Activated CD4-positive, alpha-beta T cell treated with anti-CD3 and anti-CD28 coated beads, Interleukin-2, Interleukin-4, amounts not matched to agents 100 ng/mL and 50 ng/mL, durations not matched to agents 16 hours and 8 hours (primary cell): ENCODE results near the gene HOXB2.

Experiments
- DNase-seq: peaks from one replicate; pipeline ENCODE4 v3.0.0-alpha.2; 2020; ENCODE audit warnings: low spot score

Gene HOXB2

DNA sequence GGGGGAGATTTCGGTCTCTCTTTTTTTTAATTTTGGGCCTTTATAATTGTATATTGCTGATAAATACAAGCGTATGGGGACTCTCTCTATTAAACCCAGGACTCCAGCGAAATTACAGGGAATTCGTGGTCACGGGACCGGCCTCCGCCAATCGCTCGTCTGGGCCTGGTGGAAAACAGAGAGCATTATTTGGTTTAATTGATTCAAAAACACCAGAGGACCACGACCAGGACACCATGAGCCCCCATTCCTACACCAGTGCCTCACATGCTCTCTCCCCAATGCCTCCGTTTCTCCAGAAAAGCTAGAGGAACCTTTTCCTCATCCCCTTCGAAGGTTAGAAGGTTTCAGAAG lies at the start of gene HOXB2:
Gene HOXB2 (minus strand): TSS at position 88 of the 354 bp plus-strand sequence. CDS start 198 bp downstream, outside the sequence.
- no peak for DNase-seq

DNA sequence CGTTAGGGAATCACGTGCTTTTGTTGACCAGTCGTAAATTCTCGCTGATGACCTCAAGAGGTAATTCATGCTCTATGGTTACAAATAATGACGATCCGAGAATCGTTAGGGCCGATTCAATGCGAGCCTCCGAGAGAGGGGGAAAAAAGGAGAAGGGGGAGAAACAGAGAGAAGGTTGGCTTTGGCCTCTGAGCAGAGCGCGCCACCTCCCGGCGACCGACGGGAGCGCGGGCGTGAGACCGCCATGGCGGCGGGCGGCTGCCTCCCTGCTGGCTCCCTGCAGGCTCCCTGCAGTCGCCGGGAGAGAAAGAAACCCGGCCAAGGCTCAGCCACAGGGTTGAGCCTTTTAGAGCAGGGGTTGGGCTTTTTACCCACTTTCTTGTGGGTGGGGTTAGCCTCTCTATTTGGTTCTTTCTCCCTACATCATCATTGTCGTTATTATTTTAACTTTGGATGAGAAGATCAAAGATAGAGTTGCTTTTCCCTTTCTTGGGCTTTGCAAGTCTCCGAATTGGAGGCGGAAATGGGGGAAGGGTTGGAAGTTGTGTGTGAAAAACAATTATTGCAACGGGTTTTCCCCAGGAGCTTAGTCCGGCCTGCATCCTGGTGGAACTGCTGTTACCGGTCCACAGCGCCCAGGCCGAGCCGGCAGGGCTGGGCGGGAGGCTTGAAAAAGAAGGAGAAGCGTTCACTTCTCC lies 49.1 kb upstream of the HOXB2 start:
- DNase-seq, result peak; percentile 83

DNA sequence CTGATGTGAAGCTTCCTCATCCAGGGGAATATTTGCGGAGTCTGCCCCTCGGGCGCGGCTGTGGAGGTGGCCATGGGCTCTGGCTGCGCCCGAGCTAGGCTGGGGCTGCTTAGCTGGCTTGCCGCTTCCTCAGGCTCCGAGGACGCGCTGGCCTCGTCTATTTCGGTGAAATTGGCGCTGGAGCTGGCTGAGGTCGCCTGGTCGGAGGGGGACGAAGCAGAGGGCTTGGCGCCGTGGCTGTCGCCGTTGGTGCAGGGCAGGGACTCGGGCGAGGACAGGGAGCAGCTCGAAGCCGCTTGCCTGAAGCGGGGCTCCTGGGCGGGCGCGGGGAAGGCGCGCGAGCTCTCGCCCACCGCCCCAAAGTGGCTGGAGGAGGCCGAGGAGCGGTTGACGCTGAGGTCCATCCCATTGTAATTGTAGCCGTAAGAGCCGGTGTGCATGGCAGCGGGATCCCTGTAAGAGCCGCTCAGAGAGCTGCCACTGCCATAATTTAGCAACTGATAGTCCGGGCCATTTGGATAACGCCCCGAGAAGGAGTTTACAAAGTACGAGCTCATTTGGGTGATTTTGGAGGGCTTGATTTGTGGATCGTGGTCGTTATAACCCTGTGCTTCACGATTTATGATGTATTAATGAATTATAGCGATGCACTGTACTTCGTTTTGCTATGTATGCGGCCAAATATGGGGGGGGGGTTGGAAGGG lies 48.4 kb upstream of the HOXB2 start, which contains the start of gene HOXB5:
Gene HOXB5 (minus strand): TSS at position 654 of the 704 bp plus-strand sequence. CDS start 97 bp downstream, at position 557.
- no peak for DNase-seq

DNA sequence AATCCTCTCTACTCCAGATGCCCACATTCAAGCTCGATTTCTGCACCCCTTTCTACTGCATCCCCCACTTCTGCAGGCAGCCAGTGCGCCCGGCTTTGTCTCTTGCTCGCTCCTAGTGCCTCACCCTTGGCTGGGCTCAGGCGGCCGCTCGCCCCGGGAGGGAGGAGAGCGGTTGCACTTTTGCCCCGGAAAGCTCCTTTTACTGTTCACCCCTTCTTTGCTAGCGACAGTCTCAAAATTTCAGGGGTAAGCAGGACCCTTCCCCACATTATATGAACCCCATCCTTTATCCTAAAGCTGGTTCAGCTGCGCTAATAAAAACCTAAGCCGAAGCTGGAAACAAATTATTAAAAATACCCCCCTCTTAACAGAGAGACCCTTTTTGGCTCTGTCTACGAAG lies 47.7 kb upstream of the HOXB2 start:
- no peak for DNase-seq

DNA sequence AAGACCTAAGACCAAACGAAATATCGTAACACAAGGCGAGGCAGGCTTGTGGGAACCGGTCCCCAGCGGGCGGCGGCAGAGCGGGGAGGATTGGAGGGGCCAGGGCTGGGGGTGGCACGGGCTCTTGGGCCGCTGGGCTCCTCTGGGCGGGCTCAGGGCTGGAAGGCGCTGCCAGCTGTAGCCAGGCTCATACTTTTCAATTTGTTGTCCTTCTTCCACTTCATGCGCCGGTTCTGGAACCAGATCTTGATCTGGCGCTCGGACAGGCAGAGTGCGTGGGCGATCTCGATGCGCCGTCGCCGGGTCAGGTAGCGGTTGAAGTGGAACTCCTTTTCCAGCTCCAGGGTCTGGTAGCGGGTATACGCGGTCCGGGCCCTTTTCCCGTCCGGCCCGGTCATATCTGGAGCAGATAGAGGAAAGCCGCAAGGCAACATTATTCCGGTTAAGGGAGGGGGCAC lies 47.2 kb upstream of the HOXB2 start:
- no peak for DNase-seq

DNA sequence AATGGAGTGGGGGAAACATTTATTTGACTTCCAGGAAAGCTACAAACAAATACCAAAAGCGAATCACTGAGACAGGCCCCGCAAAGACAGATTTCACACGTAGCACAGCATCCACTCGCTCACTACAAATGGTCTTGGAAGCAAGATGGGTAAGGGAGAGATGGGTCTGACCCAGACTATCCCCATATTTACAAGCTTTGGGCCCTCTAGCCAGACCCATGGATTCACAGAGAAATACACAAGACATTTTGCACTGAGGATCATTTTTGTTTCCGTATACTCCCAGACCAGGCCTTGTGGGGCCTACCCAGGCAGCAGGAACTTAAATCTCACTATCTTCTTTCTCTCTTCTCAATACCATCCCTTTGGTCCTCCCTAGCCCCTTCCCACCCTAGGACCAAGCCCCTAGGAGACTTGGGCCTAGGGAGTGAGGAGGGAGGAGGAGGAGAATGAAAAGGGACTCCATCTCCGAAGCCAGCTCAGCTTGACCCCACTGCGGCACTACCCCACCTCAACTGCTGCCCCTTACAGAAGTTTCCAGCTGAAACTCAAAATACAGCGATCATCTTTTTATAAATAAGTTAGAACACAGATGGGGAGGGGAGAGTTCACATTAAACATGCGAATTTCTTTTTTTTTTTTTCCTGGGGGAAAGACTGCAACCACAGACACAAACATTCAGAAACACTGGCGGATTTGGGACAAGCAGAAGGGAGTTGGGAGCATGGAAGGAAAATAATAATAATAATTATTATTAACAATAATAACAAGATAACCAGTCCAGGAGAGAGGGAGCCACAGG lies 46.5 kb upstream of the HOXB2 start:
- DNase-seq, result no peak

DNA sequence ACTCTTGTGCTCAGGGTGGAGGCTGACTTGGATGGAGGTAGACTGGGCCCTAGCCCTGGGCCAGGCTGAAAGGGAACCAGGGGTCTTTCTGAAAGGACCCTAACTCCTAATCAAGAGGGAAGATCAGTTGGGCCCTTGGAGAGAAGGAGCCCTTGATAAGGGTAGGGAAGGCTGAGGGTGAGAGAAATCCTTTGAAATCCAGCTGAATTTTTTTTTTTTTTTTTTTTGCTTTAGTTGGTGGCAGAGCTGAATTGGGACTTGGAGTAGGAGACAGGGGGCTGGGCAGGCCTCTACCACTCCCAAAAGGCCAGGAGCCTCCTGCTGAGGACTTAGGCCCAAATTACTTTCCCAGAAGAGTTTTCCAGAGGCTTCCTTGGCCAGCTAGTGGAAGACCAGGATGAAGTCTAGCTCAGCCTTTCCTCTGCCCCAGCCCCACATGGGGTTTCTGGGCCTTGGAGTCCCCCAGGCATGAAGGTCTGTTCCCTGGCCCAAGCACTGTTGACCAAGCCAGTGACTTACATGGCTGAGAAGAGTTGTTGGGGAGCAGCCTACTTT lies 45.8 kb upstream of the HOXB2 start:
- DNase-seq, result no peak

DNA sequence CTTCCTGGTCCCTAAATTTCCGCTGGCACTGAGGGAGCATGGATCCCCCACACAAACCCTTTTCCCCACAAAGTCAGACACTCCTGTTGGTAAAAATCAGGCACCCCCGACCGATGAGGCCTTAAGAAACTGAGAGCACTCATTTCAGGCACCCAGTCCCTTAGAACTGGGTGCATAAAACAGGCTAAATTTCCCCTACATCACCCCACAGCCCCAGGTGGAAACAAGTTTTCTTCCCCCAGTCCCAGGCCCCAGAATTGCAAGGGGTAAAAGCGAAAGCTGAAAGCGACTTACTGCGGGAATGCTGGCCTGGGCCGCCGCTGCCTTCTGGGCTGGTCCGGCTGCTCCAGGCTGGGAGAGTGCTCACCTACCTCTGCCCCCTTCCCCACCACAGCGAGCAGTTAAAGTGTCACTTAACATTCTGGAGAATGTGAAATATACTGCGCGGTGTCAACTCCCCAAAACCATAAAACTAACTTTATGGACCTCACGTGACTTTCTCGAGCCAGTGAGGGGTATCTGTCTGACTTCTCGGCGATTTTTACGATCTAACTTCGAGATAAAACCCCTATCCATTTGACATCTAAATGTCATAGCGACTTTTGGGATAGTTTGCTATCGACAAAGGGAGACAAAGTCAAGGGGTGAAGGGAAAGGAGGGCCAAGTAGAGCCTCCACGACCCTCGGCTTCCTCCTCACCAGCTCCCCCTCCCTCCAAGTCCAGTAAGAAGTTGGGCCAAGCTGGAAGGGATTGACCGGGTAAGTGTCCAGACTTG lies 45.1 kb upstream of the HOXB2 start, which contains the start of gene HOXB3:
Gene HOXB3 (minus strand): TSS at position 411 of the 776 bp plus-strand sequence. CDS start 37,767 bp downstream, outside the sequence.
- DNase-seq, result no peak

DNA sequence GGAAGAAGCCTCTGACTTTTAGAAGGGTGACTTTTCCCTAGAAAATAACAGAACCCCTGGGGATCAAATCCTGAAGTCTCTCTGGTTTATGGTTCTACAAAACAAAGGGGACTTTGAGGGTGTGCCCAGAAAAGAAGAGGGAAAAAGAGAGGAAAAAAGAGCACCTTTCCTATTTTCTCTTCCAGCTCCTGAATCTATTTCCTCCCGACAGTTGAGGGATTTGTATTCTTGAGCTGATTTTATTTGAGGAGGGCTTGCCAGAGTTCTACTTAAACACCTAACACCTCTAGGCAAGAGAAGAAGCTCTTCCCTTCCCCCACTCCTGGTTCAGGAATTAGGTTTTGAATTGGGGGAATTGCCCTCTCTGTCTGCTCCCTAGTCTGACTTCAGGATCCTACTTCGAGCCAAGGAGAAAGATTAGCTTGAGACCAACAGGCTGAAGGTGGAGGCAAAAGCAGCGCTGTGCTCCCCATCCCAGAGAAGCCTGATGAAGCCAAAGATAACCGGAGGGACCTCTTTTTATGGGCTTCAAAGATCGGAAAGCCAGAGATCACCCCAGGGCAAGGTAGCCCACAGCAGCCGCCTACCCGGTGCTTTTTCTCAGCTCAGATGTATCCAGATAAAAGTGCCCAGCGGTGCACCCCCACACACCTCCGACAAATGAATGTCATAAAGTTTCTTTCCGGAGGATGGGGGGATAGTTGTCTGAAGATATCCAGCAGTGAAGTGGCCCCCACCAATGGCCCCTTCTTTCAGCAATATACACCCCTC lies 44.3 kb upstream of the HOXB2 start:
- DNase-seq, result no peak

DNA sequence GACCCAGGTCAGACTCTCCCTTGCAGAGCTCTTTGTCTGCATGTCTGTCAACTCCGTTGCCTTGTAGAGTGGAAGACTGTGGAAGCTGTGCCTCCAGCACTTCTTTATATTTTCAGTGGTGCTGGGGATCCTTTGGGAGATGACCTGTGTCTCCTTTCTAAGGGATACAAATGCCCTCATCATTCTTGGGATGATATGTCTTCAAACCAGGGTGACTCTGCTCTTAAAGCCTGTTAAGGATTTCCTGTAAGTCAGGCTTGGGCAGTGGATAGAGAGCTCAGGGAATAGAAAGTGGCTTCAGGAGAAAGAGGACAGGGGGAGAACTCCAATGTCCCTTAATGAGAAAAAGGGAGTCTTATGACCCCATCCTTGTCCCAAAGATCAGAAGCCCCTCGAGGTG lies 43.6 kb upstream of the HOXB2 start:
- DNase-seq, result no peak

DNA sequence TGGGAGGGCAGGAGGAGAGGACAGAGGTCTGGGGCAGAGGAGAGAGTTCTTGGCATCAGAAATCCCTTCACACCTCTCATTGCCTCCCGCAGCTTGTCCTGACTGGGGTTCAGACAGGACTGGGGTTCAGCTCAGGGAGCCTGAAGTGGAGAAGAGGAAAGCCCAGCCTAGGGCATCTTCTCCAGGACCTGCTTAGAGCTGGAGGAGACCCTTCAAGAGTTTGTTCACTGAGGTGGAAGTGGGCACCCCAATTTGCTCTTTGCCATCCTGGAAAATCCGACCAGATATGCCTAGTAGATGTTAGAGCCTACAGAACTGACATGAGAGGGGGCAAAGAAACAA lies 43.1 kb upstream of the HOXB2 start:
- DNase-seq, result no peak

DNA sequence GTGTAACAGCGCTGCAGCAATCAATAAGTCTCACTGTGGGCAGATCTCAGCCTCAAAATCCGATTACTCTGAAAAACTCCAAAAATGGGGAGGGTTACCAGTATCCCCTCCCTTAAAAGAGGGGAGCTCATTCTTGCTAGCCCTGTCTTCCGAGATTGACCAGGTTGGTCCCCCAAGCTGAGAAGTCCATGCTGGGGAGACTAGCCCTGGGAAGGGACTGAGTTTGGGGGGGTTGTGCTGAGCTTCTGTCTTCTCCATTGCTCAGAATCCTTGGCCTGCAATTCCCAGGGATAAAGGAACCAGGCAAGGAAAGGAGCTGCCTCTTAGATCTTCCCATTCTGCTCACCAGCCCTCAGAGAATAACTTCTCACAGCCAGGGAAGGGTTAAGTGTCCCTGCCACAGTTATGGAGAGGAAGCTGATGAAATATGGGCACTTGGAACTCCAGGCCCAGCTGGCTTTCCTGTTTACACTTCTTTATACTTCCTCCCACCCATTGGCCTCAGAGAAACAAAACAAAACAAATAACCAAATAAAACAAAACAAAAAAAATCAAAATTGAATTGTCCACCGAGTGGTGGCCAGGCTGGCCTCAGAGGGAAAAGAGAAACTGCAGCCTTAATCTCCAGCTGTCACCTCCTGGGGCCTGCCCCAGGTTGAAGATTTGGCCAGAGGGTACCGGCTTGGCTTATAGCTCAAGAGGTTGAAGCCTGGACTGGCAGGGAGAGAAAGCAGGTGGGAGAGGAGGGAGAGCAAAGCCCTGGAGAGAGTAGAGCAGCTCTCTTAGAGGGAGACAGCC lies 42.6 kb upstream of the HOXB2 start:
- DNase-seq, result no peak

DNA sequence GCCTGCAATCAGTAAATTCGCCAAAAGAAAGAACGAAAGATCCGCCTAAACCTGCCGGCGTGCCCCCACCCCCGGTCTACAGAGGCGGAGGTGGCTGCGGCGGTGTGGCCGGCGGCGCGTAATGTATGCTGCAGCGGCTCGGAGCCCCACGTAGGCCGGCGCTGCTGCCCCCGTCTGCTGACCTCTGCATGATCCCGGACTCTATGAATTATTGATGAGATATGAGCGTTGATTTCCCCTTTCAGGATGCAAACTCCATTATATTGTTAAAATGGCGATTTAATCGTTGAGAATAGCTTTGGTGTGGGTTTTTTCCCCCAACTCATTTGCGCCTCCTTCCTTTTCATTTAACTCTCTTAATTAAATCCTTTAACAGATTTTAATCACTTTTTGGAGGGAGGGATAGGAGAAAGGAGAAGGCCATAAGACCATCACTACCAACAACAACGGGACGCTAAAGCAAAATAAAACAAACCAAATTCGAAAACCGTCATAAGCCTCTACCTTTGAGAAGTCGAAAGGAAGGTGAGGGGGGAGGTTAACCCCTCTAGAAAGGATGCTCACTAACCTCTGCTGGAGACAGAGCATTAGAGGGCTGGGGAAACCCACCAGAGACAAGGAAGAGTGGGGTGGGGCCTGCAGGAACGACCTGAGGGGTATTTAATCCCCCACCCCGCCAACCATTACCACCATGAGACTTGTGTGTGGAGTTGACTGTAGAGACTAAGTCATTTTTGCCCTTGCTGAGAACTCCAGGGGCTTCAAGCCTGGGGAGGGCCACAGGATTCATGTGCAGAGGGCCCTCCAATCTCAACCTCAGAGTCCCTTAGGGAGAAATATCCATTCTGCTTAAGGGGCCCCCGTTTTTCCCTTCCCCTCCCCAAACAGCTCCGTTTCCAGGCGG lies 41.7 kb upstream of the HOXB2 start:
- DNase-seq, result no peak

DNA sequence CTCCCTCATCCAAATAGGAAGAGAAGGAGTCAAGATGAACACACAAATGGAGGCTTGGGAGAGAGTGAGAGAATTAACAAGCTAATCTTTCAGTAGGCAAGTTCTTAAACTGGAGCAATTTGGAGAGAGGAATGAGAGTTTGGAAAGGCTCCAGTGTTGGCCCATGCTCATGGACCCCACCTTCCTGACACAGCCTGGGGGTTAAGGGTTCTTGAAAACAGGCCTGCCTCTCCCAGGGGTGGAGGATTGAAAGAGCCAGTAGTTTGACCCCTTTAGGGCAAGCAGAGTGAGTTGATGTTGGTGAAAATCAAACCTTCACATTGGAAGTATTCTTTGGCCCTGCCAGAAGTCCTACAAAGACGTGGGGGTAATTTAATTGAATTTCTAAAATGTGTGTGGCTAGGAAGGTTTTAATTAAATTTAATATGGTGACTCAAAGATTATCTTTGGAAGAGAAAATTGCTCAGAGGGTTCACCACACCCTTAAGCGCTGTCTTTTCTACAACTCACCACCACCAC lies 39.4 kb upstream of the HOXB2 start:
- no peak for DNase-seq

DNA sequence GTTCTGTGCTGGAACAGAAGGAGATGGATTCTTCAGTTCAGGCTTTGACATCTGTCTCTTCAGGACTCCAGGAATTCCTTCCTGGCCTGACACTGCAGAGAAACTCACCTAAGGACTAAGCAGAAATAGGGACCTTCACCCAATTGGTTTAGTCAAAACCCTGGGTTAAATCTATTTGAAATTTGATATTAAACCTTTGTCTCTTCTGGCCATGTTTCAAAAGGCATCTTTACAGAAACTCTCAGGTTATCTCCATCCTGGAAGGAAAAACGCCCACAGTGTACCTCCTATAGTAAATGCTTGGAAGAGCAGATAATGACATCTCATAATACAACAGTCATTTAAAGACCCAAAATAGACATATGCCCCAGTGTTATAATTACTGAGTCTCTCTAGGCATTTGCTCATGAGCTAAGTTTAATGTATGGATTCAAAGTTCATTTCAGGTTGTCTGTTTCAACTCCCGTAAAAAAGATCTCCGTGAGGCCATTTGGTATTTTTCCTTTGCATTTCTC lies 38.9 kb upstream of the HOXB2 start:
- DNase-seq, result no peak

DNA sequence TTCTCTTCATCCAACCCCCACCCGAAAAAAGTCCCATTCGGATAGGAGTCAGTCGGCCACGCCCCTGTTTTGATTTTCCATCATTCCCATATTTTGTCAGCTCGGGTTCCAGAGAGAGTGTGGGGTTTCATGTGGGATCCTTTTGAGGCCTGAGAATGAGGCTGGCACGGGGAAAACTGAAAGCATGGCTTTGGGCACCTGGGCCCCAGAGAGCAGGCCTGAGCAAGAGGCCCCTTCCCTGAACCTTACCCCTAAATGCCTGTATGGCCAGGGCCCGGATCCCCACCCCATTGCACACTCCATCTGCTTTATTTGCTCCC lies 37.8 kb upstream of the HOXB2 start:
- DNase-seq, result no peak

DNA sequence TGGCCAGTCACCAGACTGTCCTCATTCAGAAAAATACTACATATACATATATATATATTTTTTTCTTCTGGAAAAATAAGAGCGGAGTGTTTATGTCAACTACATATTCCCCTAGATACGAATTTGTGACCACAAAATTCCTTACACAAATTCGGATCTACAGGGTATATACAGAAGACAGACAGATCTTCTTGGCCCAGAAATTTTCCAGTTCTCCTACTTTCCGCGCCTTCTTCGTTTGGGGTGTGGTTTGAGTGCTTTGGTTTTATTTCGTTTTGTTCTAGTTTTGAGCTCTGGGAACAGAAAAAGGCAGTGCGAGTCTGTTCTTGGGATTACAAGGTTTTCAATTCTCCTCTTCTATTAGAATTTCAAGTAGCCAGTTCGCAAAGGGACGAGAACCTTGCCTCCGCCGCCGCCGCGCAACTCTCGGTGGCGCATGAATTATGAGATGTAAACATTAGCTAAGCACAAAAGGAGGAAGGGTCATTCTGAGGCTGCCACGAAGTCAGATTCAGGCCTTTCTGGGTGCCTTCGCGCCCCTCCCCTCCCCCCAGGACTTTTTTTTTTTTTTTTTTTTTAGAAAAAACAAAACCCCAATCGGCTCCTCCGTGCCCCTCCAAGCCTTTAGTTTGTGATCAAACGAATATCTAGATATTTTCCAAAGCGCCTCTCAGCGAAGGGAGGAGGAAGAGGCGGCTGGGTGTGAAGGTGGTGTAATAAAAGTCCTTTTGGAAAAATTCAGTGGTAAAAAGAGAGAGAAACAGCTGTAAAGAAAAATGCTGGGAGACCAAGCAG lies 35.0 kb upstream of the HOXB2 start:
- no peak for DNase-seq

DNA sequence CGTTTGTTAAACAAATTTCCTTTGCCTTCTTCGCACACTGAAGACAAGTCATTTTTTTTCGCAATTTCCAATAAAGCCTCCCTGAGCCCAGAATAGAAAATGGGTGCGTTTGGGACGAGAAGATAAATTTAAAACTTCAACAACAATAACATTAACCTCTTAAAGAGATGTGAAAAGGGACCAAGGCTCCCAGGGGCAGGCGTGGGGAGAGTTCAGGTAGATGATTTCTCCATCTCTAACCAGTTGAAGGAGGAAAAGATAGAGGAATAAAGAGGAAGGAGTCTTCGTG lies 34.5 kb upstream of the HOXB2 start:
- no peak for DNase-seq
